Panc1 (cell line): ENCODE measurements around the gene ADGRL3. TPM values are rescaled to one million over a fixed set of nuclear protein-coding genes. Genes with fewer than 3 reads are reported as not detected.

Experiments used
- ATAC-seq: fragments of 200-7000 bp; cut with Tn5 transposase; 2 replicates; pipeline ENCODE4 v1.9.1; 2020; ENCODE audit warnings: mild to moderate bottlenecking, moderate library complexity
- BruUV-seq: library from RNA; stranded (reverse); fragments of 400-500 nt; replicated peaks from 2 replicates; lab custom pipeline; 2021; lab: Mats Ljungman, UMichigan
- CTCF ChIA-PET: fragments of 300-600 bp; sonication (Branson Sonifier 250); formaldehyde crosslinking; loops from one replicate; lab custom pipeline; 2022; ENCODE audit warnings: antibody characterized with exemption; lab: Charles Lee
- POLR2A ChIA-PET: fragments of 300-600 bp; sonication (Branson Sonifier 250); formaldehyde crosslinking; loops from one replicate; lab custom pipeline; 2022; ENCODE audit warnings: antibody characterized with exemption; lab: Charles Lee
- DNase-seq: peaks from one replicate; pipeline ENCODE4 v3.0.0-alpha.2; 2010; ENCODE audit warnings: low read depth, low spot score
- H3K27ac ChIP-seq: 2 replicates; pipeline ENCODE4 v1.5.1; 2011; ENCODE audit warnings: mild to moderate bottlenecking, low read length, inconsistent platforms
- H3K27me3 ChIP-seq: fragments of 200-500 bp; sonication (Bioruptor generic); 2 replicates; pipeline ENCODE4 v1.6.0; 2014; ENCODE audit warnings: low read length, inconsistent platforms; ENCODE audit not compliant: control insufficient read depth, insufficient read depth
- H3K36me3 ChIP-seq: fragments of 200-500 bp; sonication (Bioruptor generic); 2 replicates; pipeline ENCODE4 v1.5.1; 2014; ENCODE audit warnings: inconsistent platforms, mild to moderate bottlenecking, low read length, moderate library complexity; ENCODE audit not compliant: control insufficient read depth, insufficient read depth
- H3K4me1 ChIP-seq: 2 replicates; pipeline ENCODE4 v1.5.1; 2011; ENCODE audit warnings: inconsistent platforms, mild to moderate bottlenecking, low read length, moderate library complexity; ENCODE audit not compliant: control insufficient read depth, insufficient read depth
- H3K4me3 ChIP-seq, 2 experiments: 2 replicates each; pipeline ENCODE4 v1.5.1; 2011 to 2012; ENCODE audit warnings: low read depth in 2 of 2, low read length in 2 of 2, mild to moderate bottlenecking in 2 of 2, inconsistent platforms in 1 of 2, moderate library complexity in 1 of 2
- H3K9me3 ChIP-seq: fragments of 200-500 bp; sonication (Bioruptor generic); 2 replicates; pipeline ENCODE4 v1.5.1; 2014; ENCODE audit warnings: low read depth, mild to moderate bottlenecking, inconsistent platforms, low read length, moderate library complexity; ENCODE audit not compliant: control insufficient read depth, insufficient read depth
- POLR2AphosphoS5 ChIP-seq: IDR thresholded peaks from 2 replicates; pipeline ENCODE4 v1.6.1; 2012; ENCODE audit warnings: mild to moderate bottlenecking, low read depth, low read length, moderate library complexity
- SIN3A ChIP-seq: IDR thresholded peaks from 2 replicates; pipeline ENCODE4 v1.6.1; 2012; ENCODE audit warnings: low read depth, mild to moderate bottlenecking, low read length, moderate library complexity, borderline replicate concordance; ENCODE audit not compliant: insufficient read depth
- TCF7L2 ChIP-seq: IDR thresholded peaks from 2 replicates; pipeline ENCODE4 v1.6.1; 2011; ENCODE audit warnings: mild to moderate bottlenecking, low read depth, low read length, inconsistent platforms
- in situ Hi-C: cut with HindIII; loops from 2 replicates; pipeline ENCODE4 v1.10.0; 2016; ENCODE audit warnings: low sequenced_read_pairs, low pct_unique_long_range_greater_than_20kb
- intact Hi-C: fragments of 100-400 bp; cut with micrococcal nuclease; formaldehyde crosslinking; loops from one replicate; pipeline ENCODE4 v1.10.0; 2022; ENCODE audit not compliant: unreplicated experiment
- total RNA-seq: library from RNA; stranded (reverse); gene quantifications from one replicate; pipeline ENCODE4 v1.2.1, GENCODE V29; 2021; ENCODE audit not compliant: unreplicated experiment
- TF ChIP-seq, protein P1 (sequence below), 2 experiments: IDR thresholded peaks; 2 replicates each; pipeline ENCODE4 v1.6.1; 2011 to 2012; ENCODE audit warnings: low read depth in 2 of 2, control low read depth in 1 of 2, low read length in 1 of 2, mild to moderate bottlenecking in 1 of 2, moderate library complexity in 1 of 2; ENCODE audit not compliant: insufficient read depth in 1 of 2
- TF ChIP-seq, protein P2 (sequence below): fragments of 450-650 bp; IDR thresholded peaks from 2 replicates; pipeline ENCODE4 v1.5.1; 2017; ENCODE audit warnings: mild to moderate bottlenecking

ADGRL3 gene
- total RNA-seq, 1 experiment from 2014 or later: 0.23 TPM

DNA sequence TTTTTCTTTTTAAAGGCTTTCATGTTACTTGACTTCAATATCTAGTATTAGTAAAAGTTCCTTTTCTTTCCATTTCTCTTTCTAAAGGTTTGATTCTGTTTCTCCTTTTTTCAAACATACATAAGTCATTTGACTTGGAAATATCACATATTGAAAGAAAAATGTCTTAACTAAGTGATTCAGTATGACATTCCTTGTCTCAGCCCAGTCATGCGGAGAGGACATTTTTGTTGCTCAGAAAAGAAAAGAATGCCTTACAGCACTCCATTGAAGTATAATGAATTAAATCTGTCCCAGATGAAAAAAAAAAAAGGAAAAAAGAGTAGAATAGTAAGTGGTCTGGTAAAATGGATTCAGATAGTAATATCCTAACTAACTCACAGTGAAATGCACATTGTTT, 466.1 kb downstream of the ADGRL3 start:
- intact Hi-C loops: no loop called here
- CTCF ChIA-PET: no interaction called here
- DNase-seq: no peak
- Histone ChIP-seq H3K27me3 (no peaks in the 10 kb centered on the region), H3K27ac (no peak overlapping the region), H3K36me3 (no peaks in the 10 kb centered on the region), H3K9me3 (no peaks in the 10 kb centered on the region), H3K4me1 (no peaks in the 10 kb centered on the region), H3K4me3 (no peak overlapping the region)
- POLR2A ChIA-PET: no interaction called here
- in situ Hi-C loops: no loop called here
- BruUV-seq: no TSS peak
- TF ChIP-seq, protein P1, sequence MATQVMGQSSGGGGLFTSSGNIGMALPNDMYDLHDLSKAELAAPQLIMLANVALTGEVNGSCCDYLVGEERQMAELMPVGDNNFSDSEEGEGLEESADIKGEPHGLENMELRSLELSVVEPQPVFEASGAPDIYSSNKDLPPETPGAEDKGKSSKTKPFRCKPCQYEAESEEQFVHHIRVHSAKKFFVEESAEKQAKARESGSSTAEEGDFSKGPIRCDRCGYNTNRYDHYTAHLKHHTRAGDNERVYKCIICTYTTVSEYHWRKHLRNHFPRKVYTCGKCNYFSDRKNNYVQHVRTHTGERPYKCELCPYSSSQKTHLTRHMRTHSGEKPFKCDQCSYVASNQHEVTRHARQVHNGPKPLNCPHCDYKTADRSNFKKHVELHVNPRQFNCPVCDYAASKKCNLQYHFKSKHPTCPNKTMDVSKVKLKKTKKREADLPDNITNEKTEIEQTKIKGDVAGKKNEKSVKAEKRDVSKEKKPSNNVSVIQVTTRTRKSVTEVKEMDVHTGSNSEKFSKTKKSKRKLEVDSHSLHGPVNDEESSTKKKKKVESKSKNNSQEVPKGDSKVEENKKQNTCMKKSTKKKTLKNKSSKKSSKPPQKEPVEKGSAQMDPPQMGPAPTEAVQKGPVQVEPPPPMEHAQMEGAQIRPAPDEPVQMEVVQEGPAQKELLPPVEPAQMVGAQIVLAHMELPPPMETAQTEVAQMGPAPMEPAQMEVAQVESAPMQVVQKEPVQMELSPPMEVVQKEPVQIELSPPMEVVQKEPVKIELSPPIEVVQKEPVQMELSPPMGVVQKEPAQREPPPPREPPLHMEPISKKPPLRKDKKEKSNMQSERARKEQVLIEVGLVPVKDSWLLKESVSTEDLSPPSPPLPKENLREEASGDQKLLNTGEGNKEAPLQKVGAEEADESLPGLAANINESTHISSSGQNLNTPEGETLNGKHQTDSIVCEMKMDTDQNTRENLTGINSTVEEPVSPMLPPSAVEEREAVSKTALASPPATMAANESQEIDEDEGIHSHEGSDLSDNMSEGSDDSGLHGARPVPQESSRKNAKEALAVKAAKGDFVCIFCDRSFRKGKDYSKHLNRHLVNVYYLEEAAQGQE (IDR thresholded peaks at IDR 0.05; ENCODE audit: insufficient read depth in 1 of 2, low read depth in 2 of 2, low read length in 1 of 2): no peak
- TF ChIP-seq, protein P2, sequence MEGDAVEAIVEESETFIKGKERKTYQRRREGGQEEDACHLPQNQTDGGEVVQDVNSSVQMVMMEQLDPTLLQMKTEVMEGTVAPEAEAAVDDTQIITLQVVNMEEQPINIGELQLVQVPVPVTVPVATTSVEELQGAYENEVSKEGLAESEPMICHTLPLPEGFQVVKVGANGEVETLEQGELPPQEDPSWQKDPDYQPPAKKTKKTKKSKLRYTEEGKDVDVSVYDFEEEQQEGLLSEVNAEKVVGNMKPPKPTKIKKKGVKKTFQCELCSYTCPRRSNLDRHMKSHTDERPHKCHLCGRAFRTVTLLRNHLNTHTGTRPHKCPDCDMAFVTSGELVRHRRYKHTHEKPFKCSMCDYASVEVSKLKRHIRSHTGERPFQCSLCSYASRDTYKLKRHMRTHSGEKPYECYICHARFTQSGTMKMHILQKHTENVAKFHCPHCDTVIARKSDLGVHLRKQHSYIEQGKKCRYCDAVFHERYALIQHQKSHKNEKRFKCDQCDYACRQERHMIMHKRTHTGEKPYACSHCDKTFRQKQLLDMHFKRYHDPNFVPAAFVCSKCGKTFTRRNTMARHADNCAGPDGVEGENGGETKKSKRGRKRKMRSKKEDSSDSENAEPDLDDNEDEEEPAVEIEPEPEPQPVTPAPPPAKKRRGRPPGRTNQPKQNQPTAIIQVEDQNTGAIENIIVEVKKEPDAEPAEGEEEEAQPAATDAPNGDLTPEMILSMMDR: no peak
- no peak for TF ChIP-seq SIN3A
- no peak for ATAC-seq

DNA sequence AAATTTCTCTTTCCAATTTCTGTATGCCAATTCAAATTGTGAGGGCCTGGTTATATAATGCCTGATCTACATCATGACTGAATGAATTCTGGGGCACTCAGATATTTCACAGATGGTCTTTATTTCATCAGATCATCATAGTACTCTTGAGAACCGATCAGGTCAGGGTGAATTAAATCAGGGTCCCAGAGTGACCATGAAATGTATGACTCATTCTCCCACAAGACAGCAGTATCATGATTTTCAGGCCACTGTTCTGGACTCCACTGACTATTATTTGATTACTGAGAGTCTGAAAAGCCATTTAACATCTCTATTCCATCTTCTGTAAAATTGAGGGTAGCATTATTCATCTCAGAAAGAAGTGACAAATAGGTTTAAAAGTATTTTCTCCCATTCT, 471.5 kb downstream of the ADGRL3 start:
- ATAC-seq (no peak), DNase-seq (no peak)
- Histone ChIP-seq H3K9me3 (no peaks in the 10 kb centered on the region), H3K36me3 (no peaks in the 10 kb centered on the region), H3K4me3 (no peak overlapping the region), H3K4me1 (no peaks in the 10 kb centered on the region), H3K27ac (no peak overlapping the region), H3K27me3 (no peaks in the 10 kb centered on the region)
- no peak for TF ChIP-seq TCF7L2
- TF ChIP-seq POLR2AphosphoS5: no peak
- no peak for TF ChIP-seq SIN3A
- TF ChIP-seq, protein P2: no peak
- TF ChIP-seq, protein P1 (IDR thresholded peaks at IDR 0.05; ENCODE audit: insufficient read depth in 1 of 2, low read depth in 2 of 2, low read length in 1 of 2): no peak
- in situ Hi-C loops (no loop called here), intact Hi-C loops (no loop called here)
- ChIA-PET CTCF (no interaction called here), POLR2A (no interaction called here)
- BruUV-seq: no TSS peak
